CD8-positive, alpha-beta memory T cell (primary cell): ENCODE results near the gene CD300LD. TPM values are rescaled to one million over a fixed set of nuclear protein-coding genes. Genes with fewer than 3 reads are reported as not detected.
A peak's percentile ranks its signal among the peaks of the same experiment; 100 is the strongest.
"Not testable (repeated sequence)": the region's sequence is repeated elsewhere in the genome, so short reads cannot be mapped to it uniquely, and the experiment has no call there.

Experiments
- CTCF ChIA-PET: fragments of 350-600 bp; sonication (Branson Sonifier 250); formaldehyde crosslinking; loops from one replicate; lab custom pipeline; 2021; ENCODE audit warnings: antibody characterized with exemption; lab: Charles Lee
- POLR2A ChIA-PET: fragments of 350-600 bp; sonication (Branson Sonifier 250); formaldehyde crosslinking; loops from one replicate; lab custom pipeline; 2021; ENCODE audit warnings: antibody characterized with exemption; lab: Charles Lee
- DNase-seq, 5 donors: peaks; one replicate each; pipeline versions ENCODE4 v3.0.0 to v3.0.0-alpha.2; 2020 to 2022; ENCODE audit warnings: mixed read lengths in 1 of 5
- H3K27ac ChIP-seq: one replicate; pipeline ENCODE4 v1.7.0; 2013; ENCODE audit warnings: low read depth, mild to moderate bottlenecking, low read length, moderate library complexity
- H3K27me3 ChIP-seq: 2 replicates; pipeline ENCODE4 v1.7.0; 2013; ENCODE audit warnings: low read length, mild to moderate bottlenecking; ENCODE audit not compliant: insufficient read depth, poor library complexity, severe bottlenecking
- H3K36me3 ChIP-seq: 2 replicates; pipeline ENCODE4 v1.7.0; 2013; ENCODE audit warnings: mild to moderate bottlenecking, low read length, moderate library complexity; ENCODE audit not compliant: insufficient read depth
- H3K4me1 ChIP-seq: 2 replicates; pipeline ENCODE4 v1.7.0; 2013; ENCODE audit warnings: mild to moderate bottlenecking, low read length, moderate library complexity; ENCODE audit not compliant: insufficient read depth
- H3K4me3 ChIP-seq: 2 replicates; pipeline ENCODE4 v1.7.0; 2013; ENCODE audit warnings: mild to moderate bottlenecking, low read length
- H3K9me3 ChIP-seq: 2 replicates; pipeline ENCODE4 v1.7.0; 2013; ENCODE audit warnings: mild to moderate bottlenecking, low read length
- H3K27ac Mint-ChIP-seq, 8 donors: one replicate each; pipeline ENCODE4 v1.8.0; 2020 to 2021; ENCODE audit warnings: mixed read lengths in 8 of 8, mild to moderate bottlenecking in 6 of 8, inconsistent platforms in 3 of 8, moderate library complexity in 3 of 8
- H3K27me3 Mint-ChIP-seq, 2 donors: one replicate each; pipeline ENCODE4 v1.8.0; 2020 to 2021; ENCODE audit warnings: mixed read lengths in 2 of 2, mild to moderate bottlenecking in 1 of 2, moderate library complexity in 1 of 2
- H3K36me3 Mint-ChIP-seq, 3 donors: one replicate each; pipeline ENCODE4 v1.8.0; 2020 to 2021; ENCODE audit warnings: mixed read lengths in 3 of 3, inconsistent platforms in 1 of 3, mild to moderate bottlenecking in 1 of 3
- H3K4me1 Mint-ChIP-seq, 3 donors: one replicate each; pipeline ENCODE4 v1.8.0; 2020 to 2021; ENCODE audit warnings: mixed read lengths in 3 of 3, inconsistent platforms in 1 of 3, mild to moderate bottlenecking in 1 of 3
- H3K4me3 Mint-ChIP-seq, 7 donors: one replicate each; pipeline ENCODE4 v1.8.0; 2020 to 2021; ENCODE audit warnings: mixed read lengths in 7 of 7, mild to moderate bottlenecking in 6 of 7, moderate library complexity in 4 of 7, inconsistent platforms in 2 of 7
- H3K9me3 Mint-ChIP-seq, 5 donors: one replicate each; pipeline ENCODE4 v1.8.0; 2020 to 2022; ENCODE audit warnings: mixed read lengths in 5 of 5, mild to moderate bottlenecking in 3 of 5, moderate library complexity in 2 of 5, inconsistent platforms in 1 of 5
- polyA plus RNA-seq: library from polyadenylated mRNA; unstranded; fragments of 300-500 nt; fragmentation: Illumina TruSeq; gene quantifications from one replicate; pipeline ENCODE4 v1.2.3, GENCODE V29; 2021
- total RNA-seq, 2 experiments: library from RNA; stranded (reverse); gene quantifications; one replicate each; pipeline ENCODE4 v1.2.3, GENCODE V29; 2021

The CD300LD gene
- total and polyA plus RNA-seq, 3 experiments from 2014 or later: not detected

DNA sequence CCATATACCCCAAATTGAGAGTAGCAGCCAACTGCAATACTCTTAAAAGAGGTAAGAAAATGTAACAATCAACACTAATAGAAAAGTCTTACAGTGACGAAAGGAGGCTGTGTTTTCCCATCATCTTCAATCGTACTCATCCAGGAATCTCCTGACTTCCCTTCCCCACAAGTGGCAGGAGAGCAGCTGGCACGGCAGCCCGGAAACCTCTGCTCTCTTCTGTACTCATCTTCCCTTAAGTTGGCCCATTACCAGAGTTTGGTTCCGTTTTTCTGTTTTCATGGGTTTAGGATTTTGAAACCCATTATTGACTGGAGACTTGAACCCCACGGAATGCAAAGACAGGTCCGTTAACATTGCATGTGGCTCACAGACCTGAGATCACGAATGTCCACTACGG is 13.1 kb downstream of the CD300LD start:
- Histone ChIP-seq H3K4me3 (no peak overlapping the region), H3K9me3 (no peaks in the 10 kb centered on the region), H3K4me1 (peaks cover 7% of the 10 kb centered on the region), H3K36me3 (no peaks in the 10 kb centered on the region), H3K27me3 (no peaks in the 10 kb centered on the region), H3K27ac (no peak overlapping the region)
- ChIA-PET CTCF (no interaction called here), POLR2A (no interaction called here)
- Mint-ChIP-seq H3K9me3 (peaks cover 0 to 2% (median 0%) of the 10 kb centered on the region in 5 donors), H3K4me1 (peaks cover 9 to 14% (median 13%) of the 10 kb centered on the region in 3 donors), H3K27me3 (peaks cover 7 to 26% of the 10 kb centered on the region in 2 donors), H3K4me3 (no peak overlapping the region), H3K27ac (no peak overlapping the region), H3K36me3 (no peaks in the 10 kb centered on the region)
- no peak for DNase-seq

DNA sequence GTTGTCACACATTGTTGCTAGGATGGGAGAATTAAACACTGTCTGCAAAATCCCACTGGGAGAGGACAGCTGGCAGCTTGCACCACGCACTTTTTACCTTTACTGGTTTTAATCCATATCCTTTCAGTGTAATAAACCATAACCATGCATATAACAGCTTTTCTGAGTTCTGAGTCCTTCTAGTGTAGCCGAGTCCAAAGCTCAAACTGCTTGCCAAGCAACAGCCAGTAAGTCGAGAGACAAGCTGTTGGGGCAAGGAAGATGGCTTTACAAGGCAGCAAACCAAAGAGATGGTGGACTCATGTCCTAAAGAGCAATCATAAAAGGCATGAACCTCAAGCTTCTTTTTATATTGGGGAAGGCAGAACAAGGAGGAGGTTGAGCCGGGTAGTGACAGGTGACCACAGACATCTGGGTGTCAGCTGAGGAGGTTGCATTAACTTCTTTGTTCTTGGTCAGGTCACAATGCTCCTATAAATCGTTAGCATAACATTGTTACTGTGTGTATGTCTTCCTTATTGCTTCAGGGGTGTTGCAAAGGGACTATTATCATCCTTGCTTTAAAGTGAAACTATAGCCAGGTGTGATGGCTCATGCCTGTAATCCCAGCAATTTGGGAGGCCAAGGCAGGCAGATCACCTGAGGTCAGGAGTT is 17.5 kb downstream of the CD300LD start:
- H3K27ac Mint-ChIP-seq: no peak overlapping the region
- POLR2A ChIA-PET: no interaction called here
- peaks cover 0 to 2% (median 0%) of the 10 kb centered on the region in 5 donors for H3K9me3 Mint-ChIP-seq

DNA sequence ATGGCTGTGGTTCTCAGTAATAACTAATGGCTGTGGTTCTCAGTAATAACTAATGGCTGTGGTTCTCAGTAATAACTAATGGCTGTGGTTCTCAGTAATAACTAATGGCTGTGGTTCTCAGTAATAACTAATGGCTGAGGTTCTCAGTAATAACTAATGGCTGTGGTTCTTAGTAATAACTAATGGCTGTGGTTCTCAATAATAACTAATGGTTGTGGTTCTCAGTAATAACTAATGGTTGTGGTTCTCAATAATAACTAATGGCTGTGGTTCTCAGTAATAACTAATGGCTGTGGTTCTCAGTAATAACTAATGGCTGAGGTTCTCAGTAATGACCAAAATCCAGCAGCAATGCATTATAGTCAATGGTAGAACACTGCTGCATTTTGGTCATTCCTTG is 18.4 kb downstream of the CD300LD start:
- DNase-seq, H3K4me1 ChIP-seq, H3K9me3 ChIP-seq, CTCF ChIA-PET, H3K4me1 Mint-ChIP-seq, H3K4me3 ChIP-seq, H3K36me3 Mint-ChIP-seq, H3K27me3 ChIP-seq, H3K9me3 Mint-ChIP-seq, H3K36me3 ChIP-seq, H3K4me3 Mint-ChIP-seq, POLR2A ChIA-PET, H3K27ac ChIP-seq, H3K27ac Mint-ChIP-seq: not testable (repeated sequence)
- H3K27me3 Mint-ChIP-seq: peaks cover 11 to 41% of the 10 kb centered on the region in 2 donors

More for the DNA sequence above, 17.5 kb downstream of the CD300LD start:
- H3K36me3 ChIP-seq: no peaks in the 10 kb centered on the region
- peaks cover 11 to 37% of the 10 kb centered on the region in 2 donors for H3K27me3 Mint-ChIP-seq
- H3K4me1 ChIP-seq: peaks cover 2% of the 10 kb centered on the region
- H3K9me3 ChIP-seq: no peaks in the 10 kb centered on the region
- CTCF ChIA-PET: interaction anchor here (0.8 kb wide), 2 partner anchors 8 to 13 kb away, joined by 3 read pairs; no protein-coding TSS in a partner anchor
- DNase-seq: no peak
- H3K4me3 ChIP-seq: no peak overlapping the region
- peaks cover 2 to 5% (median 5%) of the 10 kb centered on the region in 3 donors for H3K4me1 Mint-ChIP-seq
- no peak overlapping the region for H3K4me3 Mint-ChIP-seq
- H3K27me3 ChIP-seq: no peaks in the 10 kb centered on the region
- H3K27ac ChIP-seq: no peak overlapping the region
- H3K36me3 Mint-ChIP-seq: no peaks in the 10 kb centered on the region

DNA sequence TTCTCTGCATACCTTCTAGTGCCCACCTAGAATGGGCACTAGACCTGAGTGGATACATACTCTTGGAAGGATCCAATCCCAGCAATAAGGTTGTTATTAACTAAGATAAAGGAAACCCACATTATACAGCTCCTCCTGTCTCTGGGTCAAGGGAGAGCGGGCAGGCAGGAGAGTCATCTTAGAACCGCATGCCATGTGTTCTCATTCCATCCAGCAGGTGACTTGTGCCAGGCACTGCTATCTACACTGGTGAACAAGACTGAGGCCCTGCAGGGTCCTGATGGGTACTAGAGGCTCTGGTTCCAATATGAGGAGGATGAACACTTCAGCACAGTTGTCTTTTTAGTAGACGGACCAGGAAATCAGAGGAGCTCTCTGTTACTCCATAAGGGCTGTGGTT is 18.9 kb downstream of the CD300LD start:
- Mint-ChIP-seq H3K27me3 (peaks cover 13 to 46% of the 10 kb centered on the region in 2 donors), H3K27ac (peak overlapping the region in 1 of 8 donors; percentile 29), H3K9me3 (peaks cover 0 to 2% (median 0%) of the 10 kb centered on the region in 5 donors), H3K36me3 (no peaks in the 10 kb centered on the region), H3K4me1 (no peaks in the 10 kb centered on the region), H3K4me3 (no peak overlapping the region)
- DNase-seq: no peak
- Histone ChIP-seq H3K27me3 (no peaks in the 10 kb centered on the region), H3K36me3 (no peaks in the 10 kb centered on the region), H3K27ac (no peak overlapping the region), H3K4me1 (no peaks in the 10 kb centered on the region), H3K4me3 (no peak overlapping the region), H3K9me3 (no peaks in the 10 kb centered on the region)
- CTCF ChIA-PET: no interaction called here
- POLR2A ChIA-PET: no interaction called here

DNA sequence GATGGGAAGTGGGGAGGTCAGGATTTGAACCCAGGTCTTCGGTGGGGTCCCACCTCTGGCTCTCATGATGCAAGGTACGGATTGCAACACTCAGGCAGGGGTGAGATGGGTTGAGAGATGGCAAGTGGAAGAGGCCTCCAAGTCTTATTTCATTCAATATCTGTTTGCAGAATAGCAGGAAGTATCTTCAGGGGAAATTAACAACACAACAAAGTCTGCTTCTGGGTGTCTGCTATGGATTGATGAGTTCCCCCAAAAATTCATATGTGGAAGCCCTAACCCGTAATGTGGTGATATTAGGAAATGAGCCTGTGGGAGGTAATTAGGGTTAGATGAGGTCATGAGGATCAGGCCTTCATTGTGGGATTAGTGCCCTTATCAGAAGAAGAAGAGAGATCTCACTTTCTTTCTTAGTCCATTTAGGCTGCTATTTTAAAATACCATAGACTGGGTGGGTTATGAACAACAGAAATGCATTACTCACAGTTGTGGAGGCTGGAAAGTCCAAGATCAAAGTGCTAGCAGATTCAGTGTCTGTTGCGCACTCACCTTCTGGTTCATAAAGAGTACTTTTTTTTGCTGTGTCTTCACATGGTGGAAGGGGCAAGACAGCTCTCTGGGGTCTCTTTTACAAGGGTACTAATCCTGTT is 20.3 kb downstream of the CD300LD start:
- H3K9me3 Mint-ChIP-seq: peaks cover 0 to 2% (median 0%) of the 10 kb centered on the region in 5 donors
- H3K9me3 ChIP-seq: no peaks in the 10 kb centered on the region
- H3K4me3 ChIP-seq: no peak overlapping the region
- POLR2A ChIA-PET: no interaction called here
- peaks cover 17 to 47% of the 10 kb centered on the region in 2 donors for H3K27me3 Mint-ChIP-seq
- H3K27ac ChIP-seq: no peak overlapping the region
- H3K27ac Mint-ChIP-seq: peak overlapping the region in 1 of 8 donors; percentile 36
- H3K4me3 Mint-ChIP-seq: no peak overlapping the region
- no peaks in the 10 kb centered on the region for H3K36me3 ChIP-seq
- H3K4me1 ChIP-seq: no peaks in the 10 kb centered on the region
- H3K27me3 ChIP-seq: no peaks in the 10 kb centered on the region
- H3K4me1 Mint-ChIP-seq: no peaks in the 10 kb centered on the region
- CTCF ChIA-PET: no interaction called here
- no peaks in the 10 kb centered on the region for H3K36me3 Mint-ChIP-seq
- DNase-seq: no peak

DNA sequence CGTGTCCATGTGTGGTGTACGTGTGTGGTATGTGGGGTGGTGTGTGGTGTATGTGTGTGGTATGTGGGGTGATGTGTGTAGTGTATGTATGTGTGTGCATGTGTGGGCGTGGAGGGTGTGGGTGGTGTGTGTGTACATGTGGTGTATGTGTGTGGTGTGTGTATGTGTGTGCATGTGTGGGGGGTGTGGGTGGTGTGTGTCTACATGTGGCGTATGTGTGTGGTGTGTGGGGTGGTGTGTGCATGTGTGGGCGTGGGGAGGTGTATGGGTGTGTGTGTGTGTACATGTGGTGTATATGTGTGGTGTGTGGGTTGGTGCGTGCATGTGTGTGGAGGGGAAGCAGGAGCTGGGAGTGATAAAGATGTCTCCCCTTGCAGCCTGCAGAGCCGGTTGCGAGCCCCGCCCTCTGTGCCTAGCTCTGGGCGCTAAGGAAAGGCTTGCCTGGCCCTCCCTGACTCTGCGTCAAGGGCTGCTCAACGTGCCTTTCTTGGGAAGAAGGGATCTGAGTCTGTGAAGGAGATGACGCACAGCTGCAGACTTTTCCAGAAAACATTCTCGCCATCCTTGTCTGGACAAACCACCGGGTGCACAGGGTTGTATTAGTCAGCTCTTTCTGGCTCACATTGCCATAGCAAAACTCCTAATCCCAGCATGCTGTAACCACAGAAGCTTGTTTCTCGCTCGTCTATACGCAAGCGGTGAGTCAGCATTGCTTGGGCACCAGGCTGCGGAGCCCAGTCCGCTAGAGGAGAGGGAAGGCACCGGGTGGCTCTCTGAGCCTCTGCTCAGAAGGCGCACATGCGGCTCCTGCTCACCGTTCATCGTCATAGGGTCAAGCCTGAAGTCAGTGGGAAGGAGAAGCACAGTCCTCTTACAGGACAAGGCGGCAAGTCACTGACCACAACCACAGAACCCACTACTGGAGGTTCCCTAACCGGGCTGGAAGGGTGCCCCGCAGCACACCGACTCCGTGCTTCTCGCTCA is 22.8 kb downstream of the CD300LD start:
- no peak overlapping the region for H3K4me3 Mint-ChIP-seq
- peaks cover 5% of the 10 kb centered on the region for H3K27me3 ChIP-seq

DNA sequence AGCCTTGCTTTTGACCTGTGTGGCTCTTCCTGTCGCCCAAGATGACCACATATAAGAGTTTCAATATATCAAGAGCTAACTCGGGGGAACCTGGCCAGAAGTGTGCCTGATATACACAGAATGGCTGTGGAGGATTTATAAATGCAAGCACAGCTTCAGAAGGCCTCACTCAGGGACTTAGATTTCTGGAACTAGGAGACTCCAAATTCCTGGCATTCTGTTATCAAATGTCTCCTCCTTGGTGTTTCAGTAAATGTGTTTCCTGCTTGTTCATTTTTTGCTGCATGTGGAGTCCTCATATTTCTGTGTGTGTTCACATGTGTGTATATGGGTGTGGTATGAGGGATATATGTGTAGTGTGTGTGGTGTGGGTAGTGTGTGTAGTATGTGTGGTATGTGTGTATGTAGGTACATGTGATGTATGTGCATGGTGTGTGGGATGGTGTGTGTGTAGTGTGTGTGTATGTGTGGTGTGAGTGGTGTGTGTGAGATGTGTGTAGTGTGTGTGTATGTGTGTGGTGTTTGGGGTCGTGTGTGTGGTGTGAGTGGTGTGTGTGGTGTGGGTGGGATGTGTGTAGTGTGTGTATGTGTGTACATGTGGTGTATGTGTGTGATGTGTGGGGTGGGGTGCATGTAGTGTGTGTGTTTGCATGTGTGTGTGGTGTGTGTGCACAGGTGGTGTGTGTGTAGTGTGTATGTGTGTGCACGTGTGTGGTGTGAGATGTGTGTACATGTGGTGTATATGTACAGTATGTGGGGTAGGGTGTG is 23.8 kb downstream of the CD300LD start:
- no peaks in the 10 kb centered on the region for H3K4me1 ChIP-seq
- H3K9me3 Mint-ChIP-seq: no peaks in the 10 kb centered on the region
- H3K4me3 Mint-ChIP-seq: no peak overlapping the region
- peaks cover 22 to 52% of the 10 kb centered on the region in 2 donors for H3K27me3 Mint-ChIP-seq
- no peak overlapping the region for H3K4me3 ChIP-seq
- H3K27ac Mint-ChIP-seq: no peak overlapping the region
- ChIA-PET CTCF (no interaction called here), POLR2A (no interaction called here)
- H3K36me3 ChIP-seq: no peaks in the 10 kb centered on the region
- H3K27me3 ChIP-seq: peaks cover 13% of the 10 kb centered on the region
- peaks cover 0 to 3% (median 0%) of the 10 kb centered on the region in 3 donors for H3K36me3 Mint-ChIP-seq
- H3K4me1 Mint-ChIP-seq: no peaks in the 10 kb centered on the region
- no peak overlapping the region for H3K27ac ChIP-seq
- H3K9me3 ChIP-seq: no peaks in the 10 kb centered on the region
- no peak for DNase-seq

More for the DNA sequence above, 22.8 kb downstream of the CD300LD start:
- DNase-seq: no peak
- Histone ChIP-seq H3K27ac (no peak overlapping the region), H3K36me3 (no peaks in the 10 kb centered on the region), H3K9me3 (no peaks in the 10 kb centered on the region), H3K4me3 (no peak overlapping the region), H3K4me1 (no peaks in the 10 kb centered on the region)
- POLR2A ChIA-PET: no interaction called here
- no peaks in the 10 kb centered on the region for H3K36me3 Mint-ChIP-seq
- no peaks in the 10 kb centered on the region for H3K9me3 Mint-ChIP-seq
- H3K27me3 Mint-ChIP-seq: peaks cover 22 to 48% of the 10 kb centered on the region in 2 donors
- H3K4me1 Mint-ChIP-seq: no peaks in the 10 kb centered on the region
- H3K27ac Mint-ChIP-seq: no peak overlapping the region
- CTCF ChIA-PET: no interaction called here
